ENCODE measurements around the gene RBM28.

- no peak for TF ChIP-seq CTCF (IDR thresholded peaks at IDR 0.05; ENCODE audit: borderline replicate concordance, extremely low read depth, low read length, poor library complexity, severe bottlenecking)
- no peak for TF ChIP-seq EZH2 (IDR thresholded peaks at IDR 0.05; ENCODE audit: borderline replicate concordance, low read depth, low read length, severe bottlenecking)
Measured at GRCh38 chr7:128323040-128323439, 20.7 kb downstream of the RBM28 start.

Data from DND-41 (cell line).